Suprapubic skin (tissue), 4 donors: ENCODE data around the gene SULF2.
"Not testable (repeated sequence)": the region's sequence is repeated elsewhere in the genome, so short reads cannot be mapped to it uniquely, and the experiment has no call there.

Experiments used
- CTCF ChIP-seq, 2 donors: fragments of 200-600 bp in 1 of 2; fragments of 450-650 bp in 1 of 2; sonication (generic) in 1 of 2; IDR thresholded peaks; one replicate each; pipeline ENCODE4 v1.5.1; 2016 to 2019; ENCODE audit warnings: antibody characterized with exemption in 2 of 2, mild to moderate bottlenecking in 1 of 2, moderate library complexity in 1 of 2
- EP300 ChIP-seq: sonication (generic); formaldehyde crosslinking; IDR thresholded peaks from one replicate; pipeline ENCODE4 v1.6.1; 2017; ENCODE audit warnings: antibody characterized with exemption
- POLR2A ChIP-seq, 2 donors: fragments of 450-650 bp; IDR thresholded peaks; one replicate each; pipeline ENCODE4 v1.6.1; 2017; ENCODE audit warnings: antibody characterized with exemption in 2 of 2, mild to moderate bottlenecking in 2 of 2, moderate library complexity in 2 of 2
- POLR2AphosphoS5 ChIP-seq, 3 donors: sonication (generic); formaldehyde crosslinking; IDR thresholded peaks; one replicate each; pipeline ENCODE4 v1.6.1; 2017; ENCODE audit warnings: antibody characterized with exemption in 3 of 3

- TF ChIP-seq CTCF (IDR thresholded peaks at IDR 0.05); POLR2A (IDR thresholded peaks at IDR 0.05); EP300; POLR2AphosphoS5 (IDR thresholded peaks at IDR 0.05): not testable (repeated sequence)
These were observed 19.7 kb upstream of the SULF2 start for GRCh38 chr20:47804972-47805371.
